DOHH2 (cell line): ENCODE data around the gene NT5C1A.

Source experiments
- H3F3A ChIP-seq: fragments of 200-600 bp; sonication (generic), shearing (Covaris generic); 2 replicates; pipeline ENCODE4 v1.6.0; 2016; ENCODE audit warnings: antibody characterized with exemption, mild to moderate bottlenecking; ENCODE audit not compliant: control insufficient read depth, insufficient read depth
- H3K27ac ChIP-seq: fragments of 200-600 bp; sonication (generic); 2 replicates; pipeline ENCODE4 v1.5.1; 2014; ENCODE audit warnings: low read depth, mild to moderate bottlenecking, low read length, moderate library complexity
- H3K27me3 ChIP-seq: fragments of 200-600 bp; sonication (generic); 2 replicates; pipeline ENCODE4 v1.6.1; 2014; ENCODE audit warnings: mild to moderate bottlenecking, low read length, mixed read lengths; ENCODE audit not compliant: control insufficient read depth
- H3K36me3 ChIP-seq: fragments of 200-600 bp; sonication (generic); 2 replicates; pipeline ENCODE4 v1.6.1; 2014; ENCODE audit warnings: mild to moderate bottlenecking, low read length, moderate library complexity, mixed read lengths; ENCODE audit not compliant: control insufficient read depth
- H3K4me1 ChIP-seq: fragments of 200-600 bp; sonication (generic); 2 replicates; pipeline ENCODE4 v1.6.1; 2014; ENCODE audit warnings: mild to moderate bottlenecking, low read length, mixed read lengths; ENCODE audit not compliant: control insufficient read depth
- H3K4me2 ChIP-seq: fragments of 200-600 bp; sonication (generic); 2 replicates; pipeline ENCODE4 v1.6.0; 2014; ENCODE audit warnings: mild to moderate bottlenecking, low read length, moderate library complexity
- H3K4me3 ChIP-seq: fragments of 200-600 bp; sonication (generic); 2 replicates; pipeline ENCODE4 v1.5.1; 2014; ENCODE audit warnings: mild to moderate bottlenecking, low read length, mixed read lengths
- H3K79me2 ChIP-seq: fragments of 200-600 bp; sonication (generic); 2 replicates; pipeline ENCODE4 v1.6.1; 2014; ENCODE audit warnings: mild to moderate bottlenecking, low read length, mixed read lengths; ENCODE audit not compliant: control insufficient read depth
- H3K9me2 ChIP-seq: fragments of 200-600 bp; sonication (generic); replicated peaks from 2 replicates; pipeline ENCODE4 v1.6.1; 2014; ENCODE audit warnings: mild to moderate bottlenecking, low read length, mixed read lengths; ENCODE audit not compliant: control insufficient read depth
- H3K9me3 ChIP-seq: fragments of 200-600 bp; sonication (generic); 2 replicates; pipeline ENCODE4 v1.6.1; 2014; ENCODE audit warnings: antibody characterized with exemption, low read length, mixed read lengths; ENCODE audit not compliant: control insufficient read depth, insufficient read depth
- H4K20me1 ChIP-seq: fragments of 200-600 bp; sonication (generic); 2 replicates; pipeline ENCODE4 v1.6.0; 2014; ENCODE audit warnings: low read depth, mild to moderate bottlenecking, antibody characterized with exemption, low read length, moderate library complexity; ENCODE audit not compliant: control insufficient read depth, insufficient read depth
- CTCF ChIP-seq: fragments of 200-600 bp; sonication (generic); IDR thresholded peaks from one replicate; pipeline ENCODE4 v1.5.1; 2014; ENCODE audit warnings: antibody characterized with exemption, mild to moderate bottlenecking, low read depth, low read length; ENCODE audit not compliant: poor library complexity, severe bottlenecking
- EZH2phosphoT487 ChIP-seq: fragments of 200-600 bp; sonication (generic); IDR thresholded peaks from 2 replicates; pipeline ENCODE4 v1.6.1; 2017; ENCODE audit warnings: borderline replicate concordance, mild to moderate bottlenecking, antibody characterized with exemption, low read length, moderate library complexity, mixed read lengths

NT5C1A gene

GRCh38 chr1:39639305-39640130, 32.4 kb downstream of the NT5C1A start, which contains the start of gene HEYL:
HEYL (minus strand) TSS chr1:39639643; CDS start chr1:39639625, 18 bp downstream.
- Histone ChIP-seq H3K4me1 (no peaks in the 10 kb centered on the region), H3K4me3 (no peak within 1 kb of the TSS)
- TF ChIP-seq EZH2phosphoT487 (no peak), CTCF (no peak)

GRCh38 chr1:39638965-39639304, 33.0 kb downstream of the NT5C1A start:
- Histone ChIP-seq H3K27me3 (peaks cover 22% of the 10 kb centered on the region), H3K79me2 (no peaks in the 10 kb centered on the region), H3K4me2 (no peak overlapping the region), H3K36me3 (no peaks in the 10 kb centered on the region), H4K20me1 (no peaks in the 10 kb centered on the region), H3K4me1 (no peaks in the 10 kb centered on the region), H3K9me3 (no peaks in the 10 kb centered on the region), H3K27ac (no peak overlapping the region), H3K9me2 (no peaks in the 10 kb centered on the region), H3K4me3 (no peak overlapping the region), H3F3A (no peaks in the 10 kb centered on the region)
- no peak for TF ChIP-seq CTCF
- no peak for TF ChIP-seq EZH2phosphoT487

More at GRCh38 chr1:39639305-39640130, 32.4 kb downstream of the NT5C1A start, which contains the start of gene HEYL:
- no peaks in the 10 kb centered on the region for H3K36me3 ChIP-seq
- H3K79me2 ChIP-seq: no peaks in the 10 kb centered on the region
- no peak within 1 kb of the TSS for H3K4me2 ChIP-seq
- H3F3A ChIP-seq: no peaks in the 10 kb centered on the region
- no peaks in the 10 kb centered on the region for H3K9me3 ChIP-seq
- H4K20me1 ChIP-seq: no peaks in the 10 kb centered on the region
- no peak within 1 kb of the TSS for H3K27ac ChIP-seq
- no peaks in the 10 kb centered on the region for H3K9me2 ChIP-seq
- H3K27me3 ChIP-seq: peaks cover 22% of the 10 kb centered on the region

GRCh38 chr1:39637361-39637760, 34.5 kb downstream of the NT5C1A start:
- H3K27me3 ChIP-seq: peaks cover 22% of the 10 kb centered on the region
- TF ChIP-seq EZH2phosphoT487 (no peak), CTCF (no peak)
- no peaks in the 10 kb centered on the region for H3K9me3 ChIP-seq
- H3K4me3 ChIP-seq: no peak overlapping the region
- no peaks in the 10 kb centered on the region for H3F3A ChIP-seq
- H3K4me1 ChIP-seq: no peaks in the 10 kb centered on the region
- H3K79me2 ChIP-seq: no peaks in the 10 kb centered on the region
- no peaks in the 10 kb centered on the region for H4K20me1 ChIP-seq
- H3K4me2 ChIP-seq: no peak overlapping the region
- H3K9me2 ChIP-seq: no peaks in the 10 kb centered on the region
- no peak overlapping the region for H3K27ac ChIP-seq
- no peaks in the 10 kb centered on the region for H3K36me3 ChIP-seq
